PFSK-1 (cell line): Measurements from ENCODE around the gene MSI1.

ENCODE experiments used
- FOXP2 ChIP-seq: optimal IDR thresholded peaks from 2 replicates; pipeline ENCODE3; 2011; ENCODE audit warnings: borderline replicate concordance, control low read depth, inconsistent platforms; ENCODE audit not compliant: insufficient read depth; ENCODE audit errors: extremely low read length, extremely low read depth
- POLR2AphosphoS5 ChIP-seq: IDR thresholded peaks from 2 replicates; pipeline ENCODE4 v1.6.1; 2012; ENCODE audit warnings: low read depth, mild to moderate bottlenecking, control low read depth, low read length, moderate library complexity
- REST ChIP-seq, 2 experiments: IDR thresholded peaks; 2 replicates each; pipeline versions ENCODE4 v1.6.1 to v1.8.0; 2011 to 2012; ENCODE audit warnings: low read depth in 2 of 2, low read length in 2 of 2, control low read depth in 1 of 2, inconsistent platforms in 1 of 2, mild to moderate bottlenecking in 1 of 2, moderate library complexity in 1 of 2; ENCODE audit not compliant: insufficient read depth in 1 of 2
- SIN3A ChIP-seq: IDR thresholded peaks from 2 replicates; pipeline ENCODE4 v1.6.1; 2012; ENCODE audit warnings: mild to moderate bottlenecking, low read length, moderate library complexity, borderline replicate concordance; ENCODE audit not compliant: insufficient read depth
- TAF1 ChIP-seq: IDR thresholded peaks from 2 replicates; pipeline ENCODE4 v1.6.1; 2012; ENCODE audit warnings: low read length, control low read depth, borderline replicate concordance; ENCODE audit not compliant: insufficient read depth

MSI1 gene

GRCh38 chr12:120394483-120395367 is 25.8 kb upstream of the MSI1 start:
- TF ChIP-seq TAF1: no peak
- TF ChIP-seq SIN3A: no peak
- TF ChIP-seq REST (IDR thresholded peaks at IDR 0.05; ENCODE audit: insufficient read depth in 1 of 2, low read depth in 2 of 2, low read length in 2 of 2): no peak
- TF ChIP-seq FOXP2: no peak
- no peak for TF ChIP-seq POLR2AphosphoS5

GRCh38 chr12:120390540-120391120 is 21.7 kb upstream of the MSI1 start:
- TF ChIP-seq FOXP2 (no peak), REST (IDR thresholded peaks at IDR 0.05; ENCODE audit: insufficient read depth in 1 of 2, low read depth in 2 of 2, low read length in 2 of 2) (no peak), TAF1 (no peak), POLR2AphosphoS5 (no peak), SIN3A (no peak)

- TF ChIP-seq POLR2AphosphoS5 (no peak), FOXP2 (no peak), REST (IDR thresholded peaks at IDR 0.05; ENCODE audit: insufficient read depth in 1 of 2, low read depth in 2 of 2, low read length in 2 of 2) (no peak), TAF1 (no peak), SIN3A (no peak)
These were observed 19.9 kb upstream of the MSI1 start for GRCh38 chr12:120388691-120389481.

- TF ChIP-seq TAF1: no peak
- TF ChIP-seq POLR2AphosphoS5: no peak
- no peak for TF ChIP-seq REST (IDR thresholded peaks at IDR 0.05; ENCODE audit: insufficient read depth in 1 of 2, low read depth in 2 of 2, low read length in 2 of 2)
- TF ChIP-seq FOXP2: no peak
- TF ChIP-seq SIN3A: no peak
These were observed 12.9 kb upstream of the MSI1 start for GRCh38 chr12:120381752-120382419.
